ENCODE results near the gene CLTB. TPM values are rescaled to one million over a fixed set of nuclear protein-coding genes. Genes with fewer than 3 reads are reported as not detected.
A peak's percentile ranks its signal among the peaks of the same experiment; 100 is the strongest.

Gene CLTB
- polyA plus RNA-seq, 4 donors: 160 to 359 (median 263) TPM

- DNase-seq (no peak), FAIRE-seq (no peak)
- Histone ChIP-seq H3K4me1 (ENCODE audit: control insufficient read depth in 3 of 3, insufficient read depth in 2 of 3, low read depth in 1 of 3, low read length in 2 of 3) (peaks cover 0 to 3% (median 0%) of the 10 kb centered on the region in 3 donors), H3K27ac (ENCODE audit: low read depth in 1 of 3, low read length in 2 of 3) (no peak overlapping the region), H3K9me3 (ENCODE audit: control insufficient read depth in 2 of 2, insufficient read depth in 1 of 2, low read depth in 1 of 2, low read length in 1 of 2) (no peaks in the 10 kb centered on the region), H3K4me3 (ENCODE audit: low read depth in 1 of 3, low read length in 3 of 3) (no peak overlapping the region), H3K36me3 (ENCODE audit: control insufficient read depth in 3 of 3, insufficient read depth in 2 of 3, low read depth in 1 of 3, low read length in 3 of 3) (peaks cover 6 to 82% (median 9%) of the 10 kb centered on the region in 3 donors), H3K27me3 (ENCODE audit: control insufficient read depth in 3 of 3, insufficient read depth in 3 of 3, low read length in 3 of 3) (no peaks in the 10 kb centered on the region)
- WGBS, 3 donors: 94 to 97% (median 94%) methylated on average over 9 of the region's 9 CpGs
These were observed 22.2 kb downstream of the CLTB start for GRCh38 chr5:176394096-176394495.

- no peak overlapping the region for H3K4me3 ChIP-seq (ENCODE audit: low read depth in 1 of 3, low read length in 3 of 3)
- no peaks in the 10 kb centered on the region for H3K9me3 ChIP-seq (ENCODE audit: control insufficient read depth in 2 of 2, insufficient read depth in 1 of 2, low read depth in 1 of 2, low read length in 1 of 2)
- FAIRE-seq (no peak), DNase-seq (no peak)
- H3K27me3 ChIP-seq (ENCODE audit: control insufficient read depth in 3 of 3, insufficient read depth in 3 of 3, low read length in 3 of 3): no peaks in the 10 kb centered on the region
- H3K27ac ChIP-seq (ENCODE audit: low read depth in 1 of 3, low read length in 2 of 3): no peak overlapping the region
- WGBS, 3 donors: 81 to 90% (median 88%) methylated on average over 11 of the region's 11 CpGs
- peaks cover 2 to 69% (median 6%) of the 10 kb centered on the region in 3 donors for H3K36me3 ChIP-seq (ENCODE audit: control insufficient read depth in 3 of 3, insufficient read depth in 2 of 3, low read depth in 1 of 3, low read length in 3 of 3)
- H3K4me1 ChIP-seq (ENCODE audit: control insufficient read depth in 3 of 3, insufficient read depth in 2 of 3, low read depth in 1 of 3, low read length in 2 of 3): peaks cover 1 to 4% (median 2%) of the 10 kb centered on the region in 3 donors
These were observed 23.8 kb downstream of the CLTB start for GRCh38 chr5:176392526-176392925.

GRCh38 chr5:176391999-176392398 lies 24.3 kb downstream of the CLTB start:
- DNase-seq (no peak), FAIRE-seq (no peak)
- Histone ChIP-seq H3K9me3 (ENCODE audit: control insufficient read depth in 2 of 2, insufficient read depth in 1 of 2, low read depth in 1 of 2, low read length in 1 of 2) (no peaks in the 10 kb centered on the region), H3K27me3 (ENCODE audit: control insufficient read depth in 3 of 3, insufficient read depth in 3 of 3, low read length in 3 of 3) (no peaks in the 10 kb centered on the region), H3K36me3 (ENCODE audit: control insufficient read depth in 3 of 3, insufficient read depth in 2 of 3, low read depth in 1 of 3, low read length in 3 of 3) (peaks cover under 1 to 64% (median 2%) of the 10 kb centered on the region in 3 donors), H3K27ac (ENCODE audit: low read depth in 1 of 3, low read length in 2 of 3) (no peak overlapping the region), H3K4me3 (ENCODE audit: low read depth in 1 of 3, low read length in 3 of 3) (no peak overlapping the region), H3K4me1 (ENCODE audit: control insufficient read depth in 3 of 3, insufficient read depth in 2 of 3, low read depth in 1 of 3, low read length in 2 of 3) (peaks cover 3 to 10% (median 5%) of the 10 kb centered on the region in 3 donors)
- 90 to 92% (median 91%) methylated on average over 4 of the region's 4 CpGs for WGBS, 3 donors

- H3K36me3 ChIP-seq (ENCODE audit: control insufficient read depth in 3 of 3, insufficient read depth in 2 of 3, low read depth in 1 of 3, low read length in 3 of 3): peaks cover 2 to 61% (median 2%) of the 10 kb centered on the region in 3 donors
- DNase-seq (no peak), FAIRE-seq (no peak)
- no peaks in the 10 kb centered on the region for H3K9me3 ChIP-seq (ENCODE audit: control insufficient read depth in 2 of 2, insufficient read depth in 1 of 2, low read depth in 1 of 2, low read length in 1 of 2)
- H3K4me3 ChIP-seq (ENCODE audit: low read depth in 1 of 3, low read length in 3 of 3): no peak overlapping the region
- WGBS, 3 donors: 80 to 94% (median 88%) methylated on average over 4 of the region's 4 CpGs
- no peak overlapping the region for H3K27ac ChIP-seq (ENCODE audit: low read depth in 1 of 3, low read length in 2 of 3)
- no peaks in the 10 kb centered on the region for H3K27me3 ChIP-seq (ENCODE audit: control insufficient read depth in 3 of 3, insufficient read depth in 3 of 3, low read length in 3 of 3)
- peaks cover 4 to 12% (median 5%) of the 10 kb centered on the region in 3 donors for H3K4me1 ChIP-seq (ENCODE audit: control insufficient read depth in 3 of 3, insufficient read depth in 2 of 3, low read depth in 1 of 3, low read length in 2 of 3)
These were observed 24.9 kb downstream of the CLTB start for GRCh38 chr5:176391479-176391878.

GRCh38 chr5:176389135-176390123 lies 26.9 kb downstream of the CLTB start:
- Histone ChIP-seq H3K27ac (ENCODE audit: low read depth in 1 of 3, low read length in 2 of 3) (peak overlapping the region; percentile 96 to 98 (median 97)), H3K4me1 (ENCODE audit: control insufficient read depth in 3 of 3, insufficient read depth in 2 of 3, low read depth in 1 of 3, low read length in 2 of 3) (peaks cover 4 to 12% (median 5%) of the 10 kb centered on the region in 3 donors), H3K4me3 (ENCODE audit: low read depth in 1 of 3, low read length in 3 of 3) (peak overlapping the region; percentile 48 to 90 (median 74)), H3K27me3 (ENCODE audit: control insufficient read depth in 3 of 3, insufficient read depth in 3 of 3, low read length in 3 of 3) (no peaks in the 10 kb centered on the region), H3K9me3 (ENCODE audit: control insufficient read depth in 2 of 2, insufficient read depth in 1 of 2, low read depth in 1 of 2, low read length in 1 of 2) (no peaks in the 10 kb centered on the region), H3K36me3 (ENCODE audit: control insufficient read depth in 3 of 3, insufficient read depth in 2 of 3, low read depth in 1 of 3, low read length in 3 of 3) (peaks cover 2 to 54% (median 8%) of the 10 kb centered on the region in 3 donors)
- FAIRE-seq: no peak
- DNase-seq: no peak
- 25 to 31% (median 27%) methylated on average over 33 to 41 of the region's 41 CpGs for WGBS, 3 donors

GRCh38 chr5:176388444-176389134 lies 27.8 kb downstream of the CLTB start, which contains the start of the genes HIGD2A and NOP16:
Gene HIGD2A (plus strand): TSS chr5:176388751. CDS start chr5:176388820, 69 bp downstream.
Gene NOP16 (minus strand): TSS chr5:176388598. CDS start chr5:176388539, 59 bp downstream.
- 0 to 1% (median 1%) methylated on average over 46 to 47 of the region's 47 CpGs for WGBS, 3 donors
- H3K27ac ChIP-seq (ENCODE audit: low read depth in 1 of 3, low read length in 2 of 3): peak within 1 kb of the TSS; percentile 96 to 98 (median 97)
- H3K4me1 ChIP-seq (ENCODE audit: control insufficient read depth in 3 of 3, insufficient read depth in 2 of 3, low read depth in 1 of 3, low read length in 2 of 3): peaks cover 4 to 12% (median 5%) of the 10 kb centered on the region in 3 donors
- H3K9me3 ChIP-seq (ENCODE audit: control insufficient read depth in 2 of 2, insufficient read depth in 1 of 2, low read depth in 1 of 2, low read length in 1 of 2): no peaks in the 10 kb centered on the region
- peaks cover 6 to 57% (median 16%) of the 10 kb centered on the region in 3 donors for H3K36me3 ChIP-seq (ENCODE audit: control insufficient read depth in 3 of 3, insufficient read depth in 2 of 3, low read depth in 1 of 3, low read length in 3 of 3)
- DNase-seq: peak; percentile 99 to 100
- no peaks in the 10 kb centered on the region for H3K27me3 ChIP-seq (ENCODE audit: control insufficient read depth in 3 of 3, insufficient read depth in 3 of 3, low read length in 3 of 3)
- H3K4me3 ChIP-seq (ENCODE audit: low read depth in 1 of 3, low read length in 3 of 3): peak within 1 kb of the TSS; percentile 70 to 90 (median 78)
- FAIRE-seq: no peak

- Histone ChIP-seq H3K4me1 (ENCODE audit: control insufficient read depth in 3 of 3, insufficient read depth in 2 of 3, low read depth in 1 of 3, low read length in 2 of 3) (peaks cover 4 to 12% (median 5%) of the 10 kb centered on the region in 3 donors), H3K27me3 (ENCODE audit: control insufficient read depth in 3 of 3, insufficient read depth in 3 of 3, low read length in 3 of 3) (no peaks in the 10 kb centered on the region), H3K36me3 (ENCODE audit: control insufficient read depth in 3 of 3, insufficient read depth in 2 of 3, low read depth in 1 of 3, low read length in 3 of 3) (peaks cover 6 to 57% (median 16%) of the 10 kb centered on the region in 3 donors), H3K27ac (ENCODE audit: low read depth in 1 of 3, low read length in 2 of 3) (peak overlapping the region in 2 of 3 donors; percentile 97 to 98), H3K4me3 (ENCODE audit: low read depth in 1 of 3, low read length in 3 of 3) (peak overlapping the region; percentile 70 to 90 (median 78)), H3K9me3 (ENCODE audit: control insufficient read depth in 2 of 2, insufficient read depth in 1 of 2, low read depth in 1 of 2, low read length in 1 of 2) (no peaks in the 10 kb centered on the region)
- FAIRE-seq (no peak), DNase-seq (peak in 1 of 2 donors; percentile 51)
- 0 to 1% (median 0%) methylated on average over 21 to 29 of the region's 29 CpGs for whole genome bisulfite sequencing, 3 donors
These were observed 28.3 kb downstream of the CLTB start for GRCh38 chr5:176388003-176388443.

Measured in small intestine (tissue), 7 donors.